ENCODE data around the gene MRPS18B. TPM values are rescaled to one million over a fixed set of nuclear protein-coding genes. Genes with fewer than 3 reads are reported as not detected.

MRPS18B gene
- total RNA-seq, 1 experiment from 2014 or later, result 112 TPM

GRCh38 chr6:30610065-30610464, 7.6 kb upstream of the MRPS18B start:
- Histone ChIP-seq H3K79me2 (ENCODE audit: insufficient read depth, low read length) (peaks cover 73% of the 10 kb centered on the region), H3K9ac (ENCODE audit: low read length) (no peak overlapping the region), H3K9me3 (ENCODE audit: control insufficient read depth in 1 of 2, insufficient read depth in 1 of 2, low read depth in 1 of 2, low read length in 2 of 2) (no peaks in the 10 kb centered on the region), H3K4me2 (ENCODE audit: low read length) (no peak overlapping the region), H3K4me3 (replicated peaks in 1 of 2; ENCODE audit: low read depth in 1 of 2, low read length in 2 of 2) (no peak overlapping the region), H2AFZ (ENCODE audit: low read depth, low read length, poor library complexity, severe bottlenecking) (no peak overlapping the region), H3K4me1 (ENCODE audit: control insufficient read depth in 1 of 2, insufficient read depth in 2 of 2, low read length in 2 of 2) (peaks cover 9 to 15% of the 10 kb centered on the region in 2 experiments), H4K20me1 (ENCODE audit: insufficient read depth) (0 out of 2 replicates have a peak, but pooled peaks cover 4% of the 10 kb centered on the region), H3K9me2 (ENCODE audit: insufficient read depth) (no peaks in the 10 kb centered on the region), H3K27ac (ENCODE audit: low read depth, low read length) (no peak overlapping the region), H3K36me3 (ENCODE audit: control insufficient read depth in 1 of 2, insufficient read depth in 2 of 2, low read length in 2 of 2) (peaks cover 38 to 53% of the 10 kb centered on the region in 2 experiments), H3K27me3 (ENCODE audit: insufficient read depth, low read length) (no peaks in the 10 kb centered on the region)
- no peak for TF ChIP-seq EZH2phosphoT487 (IDR thresholded peaks at IDR 0.05; ENCODE audit: borderline replicate concordance)
- TF ChIP-seq POLR2AphosphoS5 (IDR thresholded peaks at IDR 0.05; ENCODE audit: low read depth, low read length), result peak; percentile 65
- POLR2A ChIA-PET, result interaction anchor here (1.9 to 2.0 kb wide), 3 partner anchors 9 to 121 kb away, joined by 7 to 9 read pairs (median 8); no protein-coding TSS in a partner anchor
- no TSS peak for BruUV-seq (replicated peaks)
- DNase-seq (ENCODE audit: low read depth, low spot score) (no peak), ATAC-seq (no peak)
- intact Hi-C loops (cut with micrococcal nuclease), result loop anchor here (5.0 to 10.0 kb wide), 2 partner anchors 128 to 205 kb away; no protein-coding TSS in a partner anchor
- CTCF ChIA-PET, result interaction anchor here (0.9 kb wide), 1 partner anchor 10 kb away, joined by 3 read pairs; no protein-coding TSS in a partner anchor
- RAD21 ChIA-PET (ENCODE audit: low non-redundant PET in 1 of 2, low total read pairs in 2 of 2, uncharacterized antibody in 2 of 2, unreplicated experiment in 2 of 2), result no interaction called here

- TF ChIP-seq EZH2 (IDR thresholded peaks at IDR 0.05) (no peak), POLR2AphosphoS5 (IDR thresholded peaks at IDR 0.05; ENCODE audit: low read depth, low read length) (peak; percentile 33; the same call in 1 of the 2 replicates)
- H3K79me2 ChIP-seq (ENCODE audit: insufficient read depth, low read length), result peaks cover 80% of the 10 kb centered on the region
- intact Hi-C loops (cut with micrococcal nuclease), result loop anchor here (5.0 to 10.0 kb wide), 2 partner anchors 129 to 203 kb away; no protein-coding TSS in a partner anchor
- no peak overlapping the region for H2AFZ ChIP-seq (ENCODE audit: low read depth, low read length, poor library complexity, severe bottlenecking)
- H3K27ac ChIP-seq (ENCODE audit: low read depth, low read length), result no peak overlapping the region
- peaks cover 4% of the 10 kb centered on the region; the same call in 1 of the 2 replicates for H4K20me1 ChIP-seq (ENCODE audit: insufficient read depth)
- no peak overlapping the region for H3K9ac ChIP-seq (ENCODE audit: low read length)
- peaks cover 33 to 50% of the 10 kb centered on the region in 2 experiments for H3K36me3 ChIP-seq (ENCODE audit: control insufficient read depth in 1 of 2, insufficient read depth in 2 of 2, low read length in 2 of 2)
- no TSS peak for BruUV-seq (replicated peaks)
- H3K4me1 ChIP-seq (ENCODE audit: control insufficient read depth in 1 of 2, insufficient read depth in 2 of 2, low read length in 2 of 2), result peaks cover 9 to 27% of the 10 kb centered on the region in 2 experiments
- RAD21 ChIA-PET (ENCODE audit: low non-redundant PET in 1 of 2, low total read pairs in 2 of 2, uncharacterized antibody in 2 of 2, unreplicated experiment in 2 of 2), result no interaction called here
- CTCF ChIA-PET, result interaction anchor here (3.6 kb wide), 1 partner anchor 120 kb away, joined by 26 read pairs; no protein-coding TSS in a partner anchor
- no peaks in the 10 kb centered on the region for H3K9me3 ChIP-seq (ENCODE audit: control insufficient read depth in 1 of 2, insufficient read depth in 1 of 2, low read depth in 1 of 2, low read length in 2 of 2)
- no peak overlapping the region for H3K4me2 ChIP-seq (ENCODE audit: low read length)
- ATAC-seq (no peak), DNase-seq (ENCODE audit: low read depth, low spot score) (no peak)
- POLR2A ChIA-PET, result interaction anchor here (1.1 to 2.0 kb wide), 6 partner anchors 11 to 120 kb away, joined by 3 to 28 read pairs (median 8); no protein-coding TSS in a partner anchor
- H3K9me2 ChIP-seq (ENCODE audit: insufficient read depth), result no peaks in the 10 kb centered on the region
- H3K27me3 ChIP-seq (ENCODE audit: insufficient read depth, low read length), result no peaks in the 10 kb centered on the region
- no peak overlapping the region for H3K4me3 ChIP-seq (replicated peaks in 1 of 2; ENCODE audit: low read depth in 1 of 2, low read length in 2 of 2)
Measured at GRCh38 chr6:30611150-30611855, 6.3 kb upstream of the MRPS18B start.
